ENCODE measurements around the gene RBBP4.

RBBP4 gene

GRCh38 chr1:32717503-32717902 lies 66.5 kb downstream of the RBBP4 start:
- Histone ChIP-seq H3K9me3 (ENCODE audit: control insufficient read depth, insufficient read depth, low read depth, low read length) (no peaks in the 10 kb centered on the region), H3K27ac (ENCODE audit: extremely low read depth, low read depth, low read length) (no peak overlapping the region), H3K4me3 (ENCODE audit: low read depth, low read length) (no peak overlapping the region), H3K4me1 (ENCODE audit: control insufficient read depth, insufficient read depth, low read length) (no peaks in the 10 kb centered on the region), H3K36me3 (ENCODE audit: control insufficient read depth in 2 of 2, insufficient read depth in 1 of 2, low read length in 2 of 2) (no peaks in the 10 kb centered on the region)
- TF ChIP-seq KLF9 (tag by site-specific recombination; IDR thresholded peaks at IDR 0.05; ENCODE audit: low read depth) (no peak), EGR2 (tag by site-specific recombination; IDR thresholded peaks at IDR 0.05; ENCODE audit: low read depth) (no peak), ZEB2 (tag by site-specific recombination; IDR thresholded peaks at IDR 0.05) (no peak), ZSCAN30 (tag by site-specific recombination; IDR thresholded peaks at IDR 0.05) (no peak), ZNF792 (tag by site-specific recombination; IDR thresholded peaks at IDR 0.05) (no peak), ZNF707 (tag by site-specific recombination; IDR thresholded peaks at IDR 0.05) (no peak), ZBTB48 (tag by site-specific recombination; IDR thresholded peaks at IDR 0.05) (no peak), GLI2 (tag by site-specific recombination; IDR thresholded peaks at IDR 0.05; ENCODE audit: borderline replicate concordance, low read depth) (no peak), ZBTB20 (tag by site-specific recombination; IDR thresholded peaks at IDR 0.05) (no peak), ZNF571 (tag by site-specific recombination; IDR thresholded peaks at IDR 0.05) (no peak), ZNF239 (tag by site-specific recombination; IDR thresholded peaks at IDR 0.05) (no peak), ZBTB17 (tag by site-specific recombination; IDR thresholded peaks at IDR 0.05) (no peak), ZNF416 (tag by site-specific recombination; IDR thresholded peaks at IDR 0.05) (no peak), ZNF350 (tag by site-specific recombination; IDR thresholded peaks at IDR 0.05) (no peak), OSR2 (tag by site-specific recombination; IDR thresholded peaks at IDR 0.05) (no peak), KLF1 (tag by site-specific recombination; IDR thresholded peaks at IDR 0.05) (no peak)
- TF ChIP-seq, protein P1, sequence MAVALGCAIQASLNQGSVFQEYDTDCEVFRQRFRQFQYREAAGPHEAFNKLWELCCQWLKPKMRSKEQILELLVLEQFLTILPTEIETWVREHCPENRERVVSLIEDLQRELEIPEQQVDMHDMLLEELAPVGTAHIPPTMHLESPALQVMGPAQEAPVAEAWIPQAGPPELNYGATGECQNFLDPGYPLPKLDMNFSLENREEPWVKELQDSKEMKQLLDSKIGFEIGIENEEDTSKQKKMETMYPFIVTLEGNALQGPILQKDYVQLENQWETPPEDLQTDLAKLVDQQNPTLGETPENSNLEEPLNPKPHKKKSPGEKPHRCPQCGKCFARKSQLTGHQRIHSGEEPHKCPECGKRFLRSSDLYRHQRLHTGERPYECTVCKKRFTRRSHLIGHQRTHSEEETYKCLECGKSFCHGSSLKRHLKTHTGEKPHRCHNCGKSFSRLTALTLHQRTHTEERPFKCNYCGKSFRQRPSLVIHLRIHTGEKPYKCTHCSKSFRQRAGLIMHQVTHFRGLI (tag by site-specific recombination; IDR thresholded peaks at IDR 0.05) = no peak
- TF ChIP-seq, protein P2, sequence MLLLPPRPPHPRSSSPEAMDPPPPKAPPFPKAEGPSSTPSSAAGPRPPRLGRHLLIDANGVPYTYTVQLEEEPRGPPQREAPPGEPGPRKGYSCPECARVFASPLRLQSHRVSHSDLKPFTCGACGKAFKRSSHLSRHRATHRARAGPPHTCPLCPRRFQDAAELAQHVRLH (tag by site-specific recombination; IDR thresholded peaks at IDR 0.05) = no peak
- TF ChIP-seq, protein P3, sequence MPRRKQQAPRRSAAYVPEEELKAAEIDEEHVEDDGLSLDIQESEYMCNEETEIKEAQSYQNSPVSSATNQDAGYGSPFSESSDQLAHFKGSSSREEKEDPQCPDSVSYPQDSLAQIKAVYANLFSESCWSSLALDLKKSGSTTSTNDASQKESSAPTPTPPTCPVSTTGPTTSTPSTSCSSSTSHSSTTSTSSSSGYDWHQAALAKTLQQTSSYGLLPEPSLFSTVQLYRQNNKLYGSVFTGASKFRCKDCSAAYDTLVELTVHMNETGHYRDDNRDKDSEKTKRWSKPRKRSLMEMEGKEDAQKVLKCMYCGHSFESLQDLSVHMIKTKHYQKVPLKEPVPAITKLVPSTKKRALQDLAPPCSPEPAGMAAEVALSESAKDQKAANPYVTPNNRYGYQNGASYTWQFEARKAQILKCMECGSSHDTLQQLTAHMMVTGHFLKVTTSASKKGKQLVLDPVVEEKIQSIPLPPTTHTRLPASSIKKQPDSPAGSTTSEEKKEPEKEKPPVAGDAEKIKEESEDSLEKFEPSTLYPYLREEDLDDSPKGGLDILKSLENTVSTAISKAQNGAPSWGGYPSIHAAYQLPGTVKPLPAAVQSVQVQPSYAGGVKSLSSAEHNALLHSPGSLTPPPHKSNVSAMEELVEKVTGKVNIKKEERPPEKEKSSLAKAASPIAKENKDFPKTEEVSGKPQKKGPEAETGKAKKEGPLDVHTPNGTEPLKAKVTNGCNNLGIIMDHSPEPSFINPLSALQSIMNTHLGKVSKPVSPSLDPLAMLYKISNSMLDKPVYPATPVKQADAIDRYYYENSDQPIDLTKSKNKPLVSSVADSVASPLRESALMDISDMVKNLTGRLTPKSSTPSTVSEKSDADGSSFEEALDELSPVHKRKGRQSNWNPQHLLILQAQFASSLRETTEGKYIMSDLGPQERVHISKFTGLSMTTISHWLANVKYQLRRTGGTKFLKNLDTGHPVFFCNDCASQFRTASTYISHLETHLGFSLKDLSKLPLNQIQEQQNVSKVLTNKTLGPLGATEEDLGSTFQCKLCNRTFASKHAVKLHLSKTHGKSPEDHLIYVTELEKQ (tag by site-specific recombination; IDR thresholded peaks at IDR 0.05; ENCODE audit: borderline replicate concordance) = no peak
- TF ChIP-seq, protein P4, sequence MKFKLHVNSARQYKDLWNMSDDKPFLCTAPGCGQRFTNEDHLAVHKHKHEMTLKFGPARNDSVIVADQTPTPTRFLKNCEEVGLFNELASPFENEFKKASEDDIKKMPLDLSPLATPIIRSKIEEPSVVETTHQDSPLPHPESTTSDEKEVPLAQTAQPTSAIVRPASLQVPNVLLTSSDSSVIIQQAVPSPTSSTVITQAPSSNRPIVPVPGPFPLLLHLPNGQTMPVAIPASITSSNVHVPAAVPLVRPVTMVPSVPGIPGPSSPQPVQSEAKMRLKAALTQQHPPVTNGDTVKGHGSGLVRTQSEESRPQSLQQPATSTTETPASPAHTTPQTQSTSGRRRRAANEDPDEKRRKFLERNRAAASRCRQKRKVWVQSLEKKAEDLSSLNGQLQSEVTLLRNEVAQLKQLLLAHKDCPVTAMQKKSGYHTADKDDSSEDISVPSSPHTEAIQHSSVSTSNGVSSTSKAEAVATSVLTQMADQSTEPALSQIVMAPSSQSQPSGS (tag by site-specific recombination; IDR thresholded peaks at IDR 0.05; ENCODE audit: low read depth) = no peak
- POLR2A ChIA-PET = interaction anchor here (0.7 kb wide), 1 partner anchor 11 kb away, joined by 6 read pairs; no protein-coding TSS in a partner anchor
- CTCF ChIA-PET = interaction anchor here (0.6 to 10.0 kb wide), 3 partner anchors 14 to 55 kb away, joined by 3 to 253 read pairs (median 4); no protein-coding TSS in a partner anchor

DNA sequence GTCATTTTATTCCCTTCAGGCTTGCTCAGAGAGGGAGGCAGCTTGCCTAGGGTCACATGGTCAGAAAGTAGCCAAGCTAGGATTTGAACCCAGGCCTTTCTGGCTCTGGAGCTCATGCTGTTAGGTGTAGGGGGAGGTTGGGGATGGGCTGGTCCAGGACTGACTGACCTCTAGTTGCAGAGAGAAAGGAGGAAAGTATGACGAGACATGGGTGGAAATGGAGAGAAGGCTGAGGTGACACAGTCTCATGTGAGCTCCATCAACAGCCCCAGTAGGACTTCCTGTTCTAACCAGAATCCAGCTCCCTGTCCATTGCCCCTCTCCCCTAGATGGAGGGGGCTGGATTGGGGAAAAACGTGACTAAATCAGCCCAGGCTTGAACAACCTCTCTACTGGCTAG lies 67.0 kb downstream of the RBBP4 start:
- Histone ChIP-seq H3K36me3 (ENCODE audit: control insufficient read depth in 2 of 2, insufficient read depth in 1 of 2, low read length in 2 of 2) (no peaks in the 10 kb centered on the region), H3K27ac (ENCODE audit: extremely low read depth, low read depth, low read length) (no peak overlapping the region), H3K4me1 (ENCODE audit: control insufficient read depth, insufficient read depth, low read length) (no peaks in the 10 kb centered on the region), H3K4me3 (ENCODE audit: low read depth, low read length) (no peak overlapping the region), H3K9me3 (ENCODE audit: control insufficient read depth, insufficient read depth, low read depth, low read length) (no peaks in the 10 kb centered on the region)
- ChIA-PET CTCF (interaction anchor here (0.6 to 10.0 kb wide), 2 partner anchors 15 to 55 kb away, joined by 4 to 253 read pairs; no protein-coding TSS in a partner anchor), POLR2A (interaction anchor here (0.7 kb wide), 1 partner anchor 11 kb away, joined by 6 read pairs; no protein-coding TSS in a partner anchor)
- TF ChIP-seq, protein P1 (tag by site-specific recombination; IDR thresholded peaks at IDR 0.05) = no peak
- TF ChIP-seq HOXD13 (CRISPR knock-in tag; IDR thresholded peaks at IDR 0.05; ENCODE audit: borderline replicate concordance) (no peak), ZSCAN16 (tag by site-specific recombination; IDR thresholded peaks at IDR 0.05) (no peak), ZNF530 (tag by site-specific recombination; IDR thresholded peaks at IDR 0.05; ENCODE audit: low read depth) (no peak), ZNF10 (tag by site-specific recombination; IDR thresholded peaks at IDR 0.05) (no peak), IKZF3 (tag by site-specific recombination; IDR thresholded peaks at IDR 0.05) (no peak)
- TF ChIP-seq, protein P5, sequence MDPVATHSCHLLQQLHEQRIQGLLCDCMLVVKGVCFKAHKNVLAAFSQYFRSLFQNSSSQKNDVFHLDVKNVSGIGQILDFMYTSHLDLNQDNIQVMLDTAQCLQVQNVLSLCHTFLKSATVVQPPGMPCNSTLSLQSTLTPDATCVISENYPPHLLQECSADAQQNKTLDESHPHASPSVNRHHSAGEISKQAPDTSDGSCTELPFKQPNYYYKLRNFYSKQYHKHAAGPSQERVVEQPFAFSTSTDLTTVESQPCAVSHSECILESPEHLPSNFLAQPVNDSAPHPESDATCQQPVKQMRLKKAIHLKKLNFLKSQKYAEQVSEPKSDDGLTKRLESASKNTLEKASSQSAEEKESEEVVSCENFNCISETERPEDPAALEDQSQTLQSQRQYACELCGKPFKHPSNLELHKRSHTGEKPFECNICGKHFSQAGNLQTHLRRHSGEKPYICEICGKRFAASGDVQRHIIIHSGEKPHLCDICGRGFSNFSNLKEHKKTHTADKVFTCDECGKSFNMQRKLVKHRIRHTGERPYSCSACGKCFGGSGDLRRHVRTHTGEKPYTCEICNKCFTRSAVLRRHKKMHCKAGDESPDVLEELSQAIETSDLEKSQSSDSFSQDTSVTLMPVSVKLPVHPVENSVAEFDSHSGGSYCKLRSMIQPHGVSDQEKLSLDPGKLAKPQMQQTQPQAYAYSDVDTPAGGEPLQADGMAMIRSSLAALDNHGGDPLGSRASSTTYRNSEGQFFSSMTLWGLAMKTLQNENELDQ (tag by site-specific recombination; IDR thresholded peaks at IDR 0.05; ENCODE audit: low read depth) = no peak

All from HEK293 (cell line).